NCI-H1105 (cell line): ENCODE data around the gene FBXL17.

Experiments used
- DNase-seq: peaks from one replicate; lab custom pipeline; 2025; lab: John Stamatoyannopoulos, UW

The FBXL17 gene

GRCh38 chr5:107997338-107997980, 384.4 kb downstream of the FBXL17 start:
- DNase-seq, result no peak

GRCh38 chr5:107993341-107993740, 388.6 kb downstream of the FBXL17 start:
- no peak for DNase-seq

GRCh38 chr5:107990881-107991810, 390.8 kb downstream of the FBXL17 start:
- DNase-seq, result no peak

GRCh38 chr5:107985144-107985543, 396.8 kb downstream of the FBXL17 start:
- DNase-seq, result peak; percentile 6

- peak; percentile 43 for DNase-seq
These were observed 399.0 kb downstream of the FBXL17 start for GRCh38 chr5:107982703-107983425.

- DNase-seq, result no peak
These were observed 400.8 kb downstream of the FBXL17 start for GRCh38 chr5:107980923-107981692.

- no peak for DNase-seq
These were observed 402.0 kb downstream of the FBXL17 start for GRCh38 chr5:107979900-107980299.

- no peak for DNase-seq
These were observed 402.6 kb downstream of the FBXL17 start for GRCh38 chr5:107979291-107979690.

- no peak for DNase-seq
These were observed 404.3 kb downstream of the FBXL17 start for GRCh38 chr5:107977550-107978071.

GRCh38 chr5:107975568-107975967, 406.3 kb downstream of the FBXL17 start:
- DNase-seq, result no peak

GRCh38 chr5:107971846-107972245, 410.1 kb downstream of the FBXL17 start:
- DNase-seq, result no peak

GRCh38 chr5:107969847-107970246, 412.1 kb downstream of the FBXL17 start:
- DNase-seq, result no peak

- DNase-seq, result no peak
These were observed 412.9 kb downstream of the FBXL17 start for GRCh38 chr5:107968998-107969397.

GRCh38 chr5:107968406-107968843, 413.5 kb downstream of the FBXL17 start:
- no peak for DNase-seq

GRCh38 chr5:107966201-107966600, 415.7 kb downstream of the FBXL17 start:
- no peak for DNase-seq

GRCh38 chr5:107964722-107965121, 417.2 kb downstream of the FBXL17 start:
- no peak for DNase-seq

- DNase-seq, result no peak
These were observed 422.2 kb downstream of the FBXL17 start for GRCh38 chr5:107959573-107960279.

- DNase-seq, result no peak
These were observed 423.0 kb downstream of the FBXL17 start for GRCh38 chr5:107958861-107959260.

- DNase-seq, result no peak
These were observed 423.5 kb downstream of the FBXL17 start for GRCh38 chr5:107958432-107958831.

- no peak for DNase-seq
These were observed 424.8 kb downstream of the FBXL17 start for GRCh38 chr5:107957051-107957450.

- no peak for DNase-seq
These were observed 426.6 kb downstream of the FBXL17 start for GRCh38 chr5:107955321-107955720.
